GM12878 (cell line): Measurements from ENCODE around the gene POLR2I. TPM values are rescaled to one million over a fixed set of nuclear protein-coding genes. Genes with fewer than 3 reads are reported as not detected.

Experiments used
- ATAC-seq: fragments of 200-7000 bp; cut with Tn5 transposase; 3 replicates; pipeline ENCODE4 v1.9.1; 2020; ENCODE audit warnings: mild to moderate bottlenecking, moderate library complexity
- BruUV-seq: library from RNA; stranded (reverse); fragments of 400-500 nt; replicated peaks from 2 replicates; lab custom pipeline; 2021; lab: Mats Ljungman, UMichigan
- CTCF ChIA-PET: fragments of 300-600 bp; sonication (Branson Sonifier 250); formaldehyde crosslinking; extraction: SDS; loops from one replicate; lab custom pipeline; 2021; ENCODE audit warnings: inconsistent platforms; lab: Yijun Ruan, JAX
- POLR2A ChIA-PET: fragments of 350-600 bp; formaldehyde crosslinking; extraction: SDS; loops from one replicate; lab custom pipeline; 2021; ENCODE audit warnings: inconsistent platforms; lab: Charles Lee
- RAD21 ChIA-PET: fragments of 300-600 bp; sonication (Branson Sonifier 250); formaldehyde crosslinking; loops from one replicate; lab custom pipeline; 2023; ENCODE audit warnings: antibody characterized with exemption; ENCODE audit not compliant: unreplicated experiment; lab: Charles Lee
- SMC1A ChIA-PET: fragments of 300-600 bp; sonication (Branson Sonifier 250); formaldehyde crosslinking; loops from one replicate; lab custom pipeline; 2023; ENCODE audit not compliant: unreplicated experiment, uncharacterized antibody; lab: Charles Lee
- DNase-seq: peaks from one replicate; pipeline ENCODE4 v3.0.0-alpha.2; 2011; ENCODE audit warnings: low read depth, low spot score
- FAIRE-seq: peaks from 3 replicates; lab custom pipeline; 2011; peaks lifted over from hg19 to GRCh38; lab: Jason Lieb, UNC
- H2AFZ ChIP-seq: 2 replicates; pipeline ENCODE4 v1.6.0; 2011; ENCODE audit warnings: low read depth, low read length, control low read depth; ENCODE audit not compliant: control insufficient read depth
- H3K27ac ChIP-seq: 2 replicates; pipeline ENCODE4 v1.5.1; 2011; ENCODE audit warnings: control low read depth; ENCODE audit not compliant: control insufficient read depth, insufficient read depth
- H3K27me3 ChIP-seq, 2 experiments: replicated peaks in 1 of 2; 2 replicates each; pipeline versions ENCODE4 v1.6.0 to v1.6.1; 2011; ENCODE audit warnings: low read length in 1 of 2; ENCODE audit not compliant: control insufficient read depth in 2 of 2, insufficient read depth in 2 of 2
- H3K36me3 ChIP-seq, 2 experiments: 2 replicates each; pipeline ENCODE4 v1.5.1; 2011; ENCODE audit warnings: low read length in 1 of 2; ENCODE audit not compliant: control insufficient read depth in 2 of 2, insufficient read depth in 2 of 2
- H3K4me1 ChIP-seq: 2 replicates; pipeline ENCODE4 v1.6.1; 2011; ENCODE audit warnings: mild to moderate bottlenecking, low read length, moderate library complexity, mixed read lengths; ENCODE audit not compliant: control insufficient read depth, insufficient read depth
- H3K4me2 ChIP-seq: 2 replicates; pipeline ENCODE4 v1.6.0; 2011; ENCODE audit warnings: control low read depth; ENCODE audit not compliant: control insufficient read depth, insufficient read depth
- H3K4me3 ChIP-seq: fragments of 200-600 bp; sonication (generic); 2 replicates; pipeline ENCODE4 v1.5.1; 2016
- H3K79me2 ChIP-seq: 2 replicates; pipeline ENCODE4 v1.6.0; 2011; ENCODE audit warnings: low read length; ENCODE audit not compliant: control insufficient read depth, insufficient read depth
- H3K9ac ChIP-seq: 2 replicates; pipeline ENCODE4 v1.8.0; 2011; ENCODE audit warnings: low read length, control low read depth, mixed read lengths; ENCODE audit not compliant: control insufficient read depth, insufficient read depth
- H3K9me3 ChIP-seq: replicated peaks from 3 replicates; pipeline ENCODE4 v1.5.1; 2011; ENCODE audit warnings: mild to moderate bottlenecking, low read length; ENCODE audit not compliant: control insufficient read depth, insufficient read depth
- H4K20me1 ChIP-seq: 2 replicates; pipeline ENCODE4 v1.6.0; 2011; ENCODE audit not compliant: control insufficient read depth, insufficient read depth
- ASH2L ChIP-seq: fragments of 300-600, 200-600 bp; sonication (generic); IDR thresholded peaks from 2 replicates; pipeline ENCODE4 v1.6.1; 2017; ENCODE audit warnings: low read depth, mild to moderate bottlenecking, borderline replicate concordance
- CHD1 ChIP-seq: IDR thresholded peaks from 2 replicates; pipeline ENCODE4 v1.6.1; 2012; ENCODE audit warnings: low read depth, low read length, improper control_type of control experiment
- EGR1 ChIP-seq, 2 experiments: IDR thresholded peaks; 1 replicate in 1 of 2; 2 replicates in 1 of 2; pipeline ENCODE4 v1.6.1; 2011 to 2012; ENCODE audit warnings: low read depth in 2 of 2, low read length in 2 of 2, borderline replicate concordance in 1 of 2, mild to moderate bottlenecking in 1 of 2, moderate library complexity in 1 of 2
- FOXM1 ChIP-seq: IDR thresholded peaks from 2 replicates; pipeline ENCODE4 v1.6.1; 2012; ENCODE audit warnings: low read depth, mild to moderate bottlenecking, inconsistent platforms, low read length, moderate library complexity
- JUND ChIP-seq: IDR thresholded peaks from 2 replicates; pipeline ENCODE4 v1.6.1; 2012; ENCODE audit warnings: low read depth, mild to moderate bottlenecking, low read length, improper control_type of control experiment, moderate library complexity
- MAX ChIP-seq: IDR thresholded peaks from 2 replicates; pipeline ENCODE4 v1.6.1; 2012; ENCODE audit warnings: low read depth, low read length, improper control_type of control experiment
- MTA2 ChIP-seq: fragments of 450-650 bp; IDR thresholded peaks from 2 replicates; pipeline ENCODE4 v1.6.1; 2016; ENCODE audit warnings: low read depth, mild to moderate bottlenecking, moderate library complexity
- NFXL1 ChIP-seq: fragments of 450-650 bp; IDR thresholded peaks from 2 replicates; pipeline ENCODE4 v1.6.1; 2017; ENCODE audit warnings: antibody characterized with exemption, mild to moderate bottlenecking, borderline replicate concordance
- NR2C2 ChIP-seq: IDR thresholded peaks from 2 replicates; pipeline ENCODE4 v1.6.1; 2011; ENCODE audit warnings: borderline replicate concordance, low read depth; ENCODE audit not compliant: control insufficient read depth, insufficient read length
- SIN3A ChIP-seq: IDR thresholded peaks from 2 replicates; pipeline ENCODE4 v1.6.1; 2012; ENCODE audit warnings: low read depth, low read length, improper control_type of control experiment
- TARDBP ChIP-seq: IDR thresholded peaks from 2 replicates; pipeline ENCODE4 v1.6.1; 2016; ENCODE audit warnings: borderline replicate concordance
- TCF12 ChIP-seq: IDR thresholded peaks from 2 replicates; pipeline ENCODE4 v1.6.1; 2011; ENCODE audit warnings: low read depth, mild to moderate bottlenecking, low read length
- YBX1 ChIP-seq: fragments of 450-650 bp; IDR thresholded peaks from 2 replicates; pipeline ENCODE4 v1.6.1; 2016; ENCODE audit warnings: antibody characterized with exemption
- ZNF384 ChIP-seq: IDR thresholded peaks from 2 replicates; pipeline ENCODE4 v1.6.1; 2012; ENCODE audit warnings: low read depth, mild to moderate bottlenecking, low read length, improper control_type of control experiment, borderline replicate concordance
- WGBS: methylation state at CpG from one replicate; pipeline ENCODE4 v1.1.6; 2016; ENCODE audit warnings: low lambda C conversion rate; ENCODE audit not compliant: insufficient replicate concordance, insufficient coverage; ENCODE audit errors: missing lambda C conversion rate; 5-methylcytosine and 5-hydroxymethylcytosine counted together
- in situ Hi-C: fragments of 300-500 bp; cut with MboI; formaldehyde crosslinking; loops from 9 replicates; pipeline ENCODE4 v1.14.3; 2018; ENCODE audit warnings: mixed read lengths
- intact Hi-C: fragments of 100-400 bp; cut with micrococcal nuclease; formaldehyde crosslinking; loops from one replicate; pipeline ENCODE4 v1.14.2; 2022; ENCODE audit not compliant: unreplicated experiment
- polyA plus RNA-seq, 11 experiments: library from polyadenylated mRNA; depleted of rRNA in 4 of 11; unstranded in 6 of 11; stranded (reverse) in 5 of 11; fragments of >200 nt; fragmentation: Nextera tagmentation in 4 of 11; fragmentation: Illumina TruSeq in 1 of 11; extraction: Ambion mirVana in 4 of 11; extraction: Trizol in 1 of 11; gene quantifications; 1 replicate in 1 of 11; 2 replicates in 10 of 11; pipeline versions ENCODE4 v1.2.1 to v1.2.3, GENCODE V29; 2011 to 2016; ENCODE audit warnings: inconsistent platforms in 2 of 11, missing spikeins in 2 of 11, low read depth in 1 of 11
- total RNA-seq, 4 experiments: library from RNA; depleted of rRNA in 3 of 4; stranded (reverse); fragments of >200 nt in 3 of 4; fragmentation: Illumina TruSeq in 1 of 4; extraction: Trizol in 1 of 4; gene quantifications; 2 replicates each; pipeline versions ENCODE4 v1.2.1 to v1.2.3, GENCODE V29; 2013 to 2021
- TF ChIP-seq, protein P1 (sequence below): IDR thresholded peaks from 2 replicates; pipeline ENCODE4 v1.6.1; 2012; ENCODE audit warnings: low read depth, low read length, improper control_type of control experiment

POLR2I gene
- total and polyA plus RNA-seq, 10 of the 15 experiments (the other 5 are each of a cell fraction or from before 2014, with no cell fraction given): 30.9 to 272 (median 202) TPM

- POLR2A ChIA-PET: no interaction called here
- SMC1A ChIA-PET: no interaction called here
- H3K27ac ChIP-seq: no peak overlapping the region
- no peaks in the 10 kb centered on the region for H4K20me1 ChIP-seq
- no peak overlapping the region for H3K4me3 ChIP-seq
- H3K4me2 ChIP-seq: no peak overlapping the region
- in situ Hi-C loops (no loop called here), intact Hi-C loops (no loop called here)
- no peaks in the 10 kb centered on the region for H3K9me3 ChIP-seq
- DNase-seq (no peak), FAIRE-seq (no peak), ATAC-seq (no peak)
- RAD21 ChIA-PET: no interaction called here
- no peaks in the 10 kb centered on the region for H3K79me2 ChIP-seq
- no peaks in the 10 kb centered on the region for H3K4me1 ChIP-seq
- TF ChIP-seq, protein P1, sequence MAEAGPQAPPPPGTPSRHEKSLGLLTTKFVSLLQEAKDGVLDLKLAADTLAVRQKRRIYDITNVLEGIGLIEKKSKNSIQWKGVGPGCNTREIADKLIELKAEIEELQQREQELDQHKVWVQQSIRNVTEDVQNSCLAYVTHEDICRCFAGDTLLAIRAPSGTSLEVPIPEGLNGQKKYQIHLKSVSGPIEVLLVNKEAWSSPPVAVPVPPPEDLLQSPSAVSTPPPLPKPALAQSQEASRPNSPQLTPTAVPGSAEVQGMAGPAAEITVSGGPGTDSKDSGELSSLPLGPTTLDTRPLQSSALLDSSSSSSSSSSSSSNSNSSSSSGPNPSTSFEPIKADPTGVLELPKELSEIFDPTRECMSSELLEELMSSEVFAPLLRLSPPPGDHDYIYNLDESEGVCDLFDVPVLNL: no peak
- no peak for TF ChIP-seq NFXL1
- no peak for TF ChIP-seq YBX1
- no peak for TF ChIP-seq CHD1
- no peak for TF ChIP-seq JUND
- TF ChIP-seq MAX: no peak
- no peak for TF ChIP-seq FOXM1
- TF ChIP-seq ZNF384: no peak
- TF ChIP-seq MTA2: no peak
- TF ChIP-seq TCF12: no peak
- no peak for TF ChIP-seq NR2C2
- TF ChIP-seq SIN3A: no peak
- no peak for TF ChIP-seq ASH2L
- no peak for TF ChIP-seq EGR1 (IDR thresholded peaks at IDR 0.05; ENCODE audit: borderline replicate concordance in 1 of 2, low read depth in 2 of 2, low read length in 2 of 2)
- TF ChIP-seq TARDBP: no peak
- WGBS: 96% methylated on average over 3 of the region's 3 CpGs
- no TSS peak for BruUV-seq
- H3K9ac ChIP-seq: no peak overlapping the region
- CTCF ChIA-PET: no interaction called here
- no peak overlapping the region for H2AFZ ChIP-seq
- H3K36me3 ChIP-seq: peaks cover 22 to 25% of the 10 kb centered on the region in 2 experiments; a peak in 3 of 4 replicates
- H3K27me3 ChIP-seq: no peaks in the 10 kb centered on the region
Observed at GRCh38 chr19:36081385-36081784, 33.3 kb downstream of the POLR2I start.
